ENCODE data around the gene TRABD2B.

GRCh38 chr1:47906527-47907176, 90.5 kb downstream of the TRABD2B start:
- TF ChIP-seq POLR2AphosphoS5 (IDR thresholded peaks at IDR 0.05; ENCODE audit: insufficient read depth, low read depth, low read length) (no peak), POLR2A (IDR thresholded peaks at IDR 0.05; ENCODE audit: low read depth, low read length) (no peak), CTCF (IDR thresholded peaks at IDR 0.05; ENCODE audit: extremely low read depth in 1 of 2, insufficient read depth in 1 of 2, low read depth in 1 of 2, low read length in 2 of 2) (no peak), FOS (IDR thresholded peaks at IDR 0.05; ENCODE audit: borderline replicate concordance, insufficient read depth, low read length) (no peak), EZH2 (IDR thresholded peaks at IDR 0.05; ENCODE audit: borderline replicate concordance, low read depth, low read length, severe bottlenecking) (no peak), JUN (IDR thresholded peaks at IDR 0.05; ENCODE audit: borderline replicate concordance, insufficient read depth, insufficient read length, low read depth) (no peak), MYC (IDR thresholded peaks at IDR 0.05; ENCODE audit: low read depth, low read length) (no peak), MAX (IDR thresholded peaks at IDR 0.05; ENCODE audit: insufficient read depth, insufficient read length) (no peak)
